KOPT-K1 (cell line): ENCODE data around the gene CDH23.

Source experiments
- H3K27ac ChIP-seq: fragments of 200-600 bp; sonication (generic); 2 replicates; pipeline ENCODE4 v1.5.1; 2016; ENCODE audit warnings: antibody characterized with exemption, mild to moderate bottlenecking, low read depth, low read length; ENCODE audit not compliant: poor library complexity, severe bottlenecking
- H3K36me3 ChIP-seq: fragments of 200-600 bp; sonication (generic); 2 replicates; pipeline ENCODE4 v1.5.1; 2017; ENCODE audit warnings: antibody characterized with exemption, mild to moderate bottlenecking, low read length, moderate library complexity; ENCODE audit not compliant: insufficient read depth
- H3K9me3 ChIP-seq: fragments of 200-600 bp; sonication (generic); 2 replicates; pipeline ENCODE4 v1.5.1; 2017; ENCODE audit warnings: antibody characterized with exemption, low read length, mild to moderate bottlenecking; ENCODE audit not compliant: insufficient read depth, poor library complexity, severe bottlenecking

CDH23 gene

GRCh38 chr10:71635867-71636266, 239.1 kb downstream of the CDH23 start:
- H3K27ac ChIP-seq, result no peak overlapping the region
- H3K36me3 ChIP-seq, result no peaks in the 10 kb centered on the region
- no peaks in the 10 kb centered on the region for H3K9me3 ChIP-seq

DNA sequence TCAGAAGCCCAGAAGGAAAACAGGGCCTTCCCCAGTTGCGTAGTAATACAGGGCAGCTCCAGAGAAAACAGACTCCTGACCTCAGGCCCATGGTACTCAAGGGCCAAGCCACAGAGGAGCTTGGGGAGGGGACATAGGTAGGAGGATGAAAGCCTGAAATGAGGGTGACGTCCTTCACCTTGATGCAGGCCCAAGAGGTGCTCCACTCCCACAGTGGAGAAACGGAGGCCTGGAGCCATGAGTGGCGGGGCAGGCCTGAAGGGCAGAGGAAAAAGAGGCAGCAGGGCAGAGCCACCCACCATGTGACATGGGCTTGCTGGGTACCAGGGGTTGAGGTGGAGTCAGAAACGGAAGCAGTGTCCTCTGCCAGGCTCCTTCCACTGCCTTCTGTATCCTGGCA, 239.9 kb downstream of the CDH23 start:
- no peaks in the 10 kb centered on the region for H3K36me3 ChIP-seq
- no peaks in the 10 kb centered on the region for H3K9me3 ChIP-seq
- no peak overlapping the region for H3K27ac ChIP-seq

- H3K27ac ChIP-seq, result no peak overlapping the region
- no peaks in the 10 kb centered on the region for H3K9me3 ChIP-seq
- H3K36me3 ChIP-seq, result no peaks in the 10 kb centered on the region
These were observed 240.6 kb downstream of the CDH23 start for GRCh38 chr10:71637305-71637704.

- H3K27ac ChIP-seq, result no peak overlapping the region
- H3K36me3 ChIP-seq, result no peaks in the 10 kb centered on the region
These were observed 241.5 kb downstream of the CDH23 start for GRCh38 chr10:71638064-71638821.

GRCh38 chr10:71638822-71639719, 242.4 kb downstream of the CDH23 start:
- Histone ChIP-seq H3K27ac (no peak overlapping the region), H3K36me3 (no peaks in the 10 kb centered on the region)

More at GRCh38 chr10:71638064-71638821, 241.5 kb downstream of the CDH23 start:
- H3K9me3 ChIP-seq, result no peaks in the 10 kb centered on the region

GRCh38 chr10:71640607-71641006, 243.9 kb downstream of the CDH23 start:
- no peaks in the 10 kb centered on the region for H3K36me3 ChIP-seq
- no peak overlapping the region for H3K27ac ChIP-seq
- H3K9me3 ChIP-seq, result no peaks in the 10 kb centered on the region

More at GRCh38 chr10:71638822-71639719, 242.4 kb downstream of the CDH23 start:
- no peaks in the 10 kb centered on the region for H3K9me3 ChIP-seq

- Histone ChIP-seq H3K36me3 (no peaks in the 10 kb centered on the region), H3K9me3 (no peaks in the 10 kb centered on the region), H3K27ac (no peak overlapping the region)
These were observed 244.7 kb downstream of the CDH23 start for GRCh38 chr10:71641449-71641848.

- Histone ChIP-seq H3K9me3 (no peaks in the 10 kb centered on the region), H3K27ac (no peak overlapping the region), H3K36me3 (no peaks in the 10 kb centered on the region)
These were observed 245.3 kb downstream of the CDH23 start for GRCh38 chr10:71641986-71642385.

DNA sequence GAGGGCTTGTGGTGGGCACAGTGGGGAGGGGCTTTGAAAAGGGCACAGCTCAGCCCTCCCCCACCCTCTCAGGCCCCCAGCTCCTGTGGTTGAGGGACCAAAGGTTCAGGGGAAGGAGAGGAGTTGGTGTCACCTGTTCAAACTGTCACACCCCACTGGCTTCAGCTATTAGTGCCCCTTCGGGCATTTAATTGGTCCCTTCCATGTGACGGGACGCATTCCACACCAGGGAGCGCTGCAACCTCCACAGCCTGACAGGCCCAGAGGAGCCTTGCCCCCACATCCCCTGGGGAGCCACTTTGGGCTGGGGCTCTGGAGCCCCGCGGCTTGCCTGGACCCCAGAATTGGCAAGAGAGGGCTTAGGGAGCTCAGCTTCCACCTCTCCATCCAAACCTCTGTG, 247.2 kb downstream of the CDH23 start:
- H3K27ac ChIP-seq, result no peak overlapping the region
- H3K36me3 ChIP-seq, result no peaks in the 10 kb centered on the region
- H3K9me3 ChIP-seq, result no peaks in the 10 kb centered on the region

DNA sequence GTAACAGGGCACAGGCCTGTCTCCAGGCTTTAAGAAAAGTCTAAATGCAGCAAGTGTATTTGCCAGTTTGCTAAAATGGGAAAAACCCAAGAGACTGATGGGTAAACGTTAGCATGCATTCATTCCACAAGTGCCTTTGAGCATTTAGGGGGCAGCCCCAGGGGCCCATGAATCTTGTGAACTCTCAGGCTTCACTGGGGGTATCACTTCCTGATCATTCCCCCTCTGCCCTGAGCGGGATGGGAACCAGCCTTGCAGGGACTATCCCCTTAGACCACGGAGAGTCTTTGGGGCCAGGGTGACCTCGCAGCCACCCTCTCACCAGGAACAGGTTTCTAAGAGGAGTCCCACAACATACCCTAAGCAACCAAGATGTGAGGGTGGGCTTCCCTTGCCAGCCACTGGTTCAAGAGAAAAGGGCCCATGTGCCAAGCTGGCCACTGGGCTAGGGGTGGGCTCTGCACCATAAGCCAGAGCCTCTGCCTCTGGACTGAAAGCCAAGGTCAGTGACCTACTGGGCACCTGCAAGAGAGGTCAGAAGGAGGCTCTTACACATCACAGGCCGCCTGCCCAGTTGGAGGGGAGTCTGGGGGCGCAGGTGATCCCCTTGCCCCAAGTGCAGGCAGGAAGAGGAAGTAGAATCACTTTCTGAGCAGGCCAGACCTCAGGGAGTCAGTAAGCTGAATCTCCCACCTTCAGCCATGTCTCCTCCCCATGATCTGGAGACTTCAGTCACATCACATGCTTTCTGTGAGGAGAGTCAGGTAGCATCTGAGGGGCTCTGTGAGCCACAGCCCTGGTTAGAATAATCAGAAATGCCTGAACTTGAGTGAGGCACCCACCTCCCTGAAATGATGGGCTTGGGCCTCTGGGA, 247.8 kb downstream of the CDH23 start:
- Histone ChIP-seq H3K27ac (no peak overlapping the region), H3K9me3 (no peaks in the 10 kb centered on the region), H3K36me3 (no peaks in the 10 kb centered on the region)

DNA sequence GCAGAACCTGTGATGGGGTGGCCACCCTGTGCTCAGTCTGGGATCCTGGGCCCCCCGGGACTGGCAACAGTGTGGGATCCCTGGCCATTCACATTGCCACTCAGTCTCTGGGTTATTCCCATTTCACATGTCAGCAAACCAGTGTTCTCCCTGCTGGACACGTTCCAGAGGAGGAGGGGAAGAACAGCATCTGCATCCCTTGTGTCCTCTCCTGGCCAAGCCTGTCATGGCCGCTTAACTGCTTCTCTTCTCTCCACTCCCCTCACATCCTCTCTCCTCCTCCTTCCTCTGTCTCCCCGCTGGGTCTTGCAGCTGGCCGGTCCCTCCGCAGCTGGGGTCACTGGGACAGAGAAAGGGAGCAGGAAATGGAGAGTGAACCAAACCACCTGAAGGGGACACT, 248.5 kb downstream of the CDH23 start:
- Histone ChIP-seq H3K36me3 (no peaks in the 10 kb centered on the region), H3K27ac (no peak overlapping the region)

DNA sequence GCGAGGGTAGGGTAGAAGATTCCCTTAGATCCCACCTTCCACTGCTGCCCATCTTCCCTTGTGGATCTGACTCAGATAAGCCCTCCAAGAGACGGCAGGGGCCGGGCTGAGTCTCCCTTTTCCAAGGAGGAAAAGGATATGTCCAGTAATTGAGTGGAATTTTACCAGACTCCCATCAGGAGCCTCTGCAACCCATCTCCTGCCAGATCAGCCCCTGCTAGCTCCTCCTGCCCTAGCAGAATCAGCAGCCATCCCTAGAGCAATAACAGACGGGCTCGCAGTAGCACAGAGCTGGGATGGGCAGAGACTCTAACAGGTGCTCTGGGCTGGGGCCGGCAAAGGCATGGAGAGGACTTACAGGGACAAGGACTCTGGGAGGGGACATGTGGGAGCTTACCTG, 249.3 kb downstream of the CDH23 start:
- Histone ChIP-seq H3K36me3 (no peaks in the 10 kb centered on the region), H3K27ac (no peak overlapping the region), H3K9me3 (no peaks in the 10 kb centered on the region)

More for the DNA sequence above, 248.5 kb downstream of the CDH23 start:
- H3K9me3 ChIP-seq, result no peaks in the 10 kb centered on the region

DNA sequence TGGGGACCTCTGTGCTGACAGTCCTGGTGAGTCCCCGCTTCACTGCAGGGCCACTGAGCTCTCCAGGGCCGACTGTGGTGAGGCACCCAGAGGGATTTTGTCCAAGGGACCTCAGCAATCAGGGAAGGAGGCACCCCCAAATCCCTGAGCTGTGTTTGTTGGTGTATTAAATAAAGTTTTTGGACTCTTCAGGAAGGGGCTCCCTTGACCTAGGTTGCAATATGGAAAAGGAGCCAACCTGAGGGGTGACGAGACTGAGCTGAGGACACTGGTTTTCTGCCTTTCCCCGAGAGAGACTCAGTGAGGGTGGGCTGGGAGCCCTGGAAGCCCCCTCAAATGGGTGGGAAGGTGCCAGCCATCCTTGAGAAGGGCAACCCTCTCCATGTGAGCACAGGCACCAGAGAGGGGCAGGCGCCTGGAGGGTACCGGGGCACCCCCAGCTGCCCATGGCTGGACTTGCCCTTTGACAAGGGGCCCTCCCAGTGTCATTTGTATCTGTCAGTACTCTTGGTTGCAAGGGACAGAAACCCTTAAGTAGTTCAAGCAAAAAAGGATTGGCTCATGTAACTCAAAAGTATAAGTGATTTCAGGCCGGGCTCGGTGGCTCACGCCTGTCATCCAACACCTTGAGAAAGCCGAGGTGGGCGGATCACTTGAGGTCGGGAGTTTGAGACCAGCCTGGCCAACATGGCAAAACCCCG, 250.0 kb downstream of the CDH23 start:
- H3K36me3 ChIP-seq, result no peaks in the 10 kb centered on the region
- H3K27ac ChIP-seq, result no peak overlapping the region
- no peaks in the 10 kb centered on the region for H3K9me3 ChIP-seq

- H3K36me3 ChIP-seq, result no peaks in the 10 kb centered on the region
- no peak overlapping the region for H3K27ac ChIP-seq
These were observed 251.0 kb downstream of the CDH23 start for GRCh38 chr10:71647526-71648253.

More at GRCh38 chr10:71647526-71648253, 251.0 kb downstream of the CDH23 start:
- H3K9me3 ChIP-seq, result no peaks in the 10 kb centered on the region
